ENCODE measurements around the gene CHRM5.

DNA sequence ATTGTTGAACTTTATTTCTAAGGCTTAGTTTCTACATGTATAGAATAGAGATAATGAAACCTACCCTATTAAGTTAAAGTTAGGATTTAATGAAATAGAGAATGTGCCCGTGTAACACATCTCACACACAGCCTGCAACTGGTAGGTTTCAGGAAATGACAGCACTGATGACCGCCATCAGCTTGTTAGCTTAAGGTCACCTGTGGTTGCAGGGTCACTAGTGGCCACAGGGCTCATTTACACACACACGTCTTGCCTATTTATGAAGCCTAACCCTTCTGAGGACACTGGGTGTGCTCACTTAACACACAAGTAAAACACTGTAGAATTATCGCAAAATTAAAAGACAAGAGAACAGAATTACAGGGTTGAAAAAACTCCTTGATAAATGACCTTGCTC lies 20.1 kb downstream of the CHRM5 start:
- TF ChIP-seq, protein P1, sequence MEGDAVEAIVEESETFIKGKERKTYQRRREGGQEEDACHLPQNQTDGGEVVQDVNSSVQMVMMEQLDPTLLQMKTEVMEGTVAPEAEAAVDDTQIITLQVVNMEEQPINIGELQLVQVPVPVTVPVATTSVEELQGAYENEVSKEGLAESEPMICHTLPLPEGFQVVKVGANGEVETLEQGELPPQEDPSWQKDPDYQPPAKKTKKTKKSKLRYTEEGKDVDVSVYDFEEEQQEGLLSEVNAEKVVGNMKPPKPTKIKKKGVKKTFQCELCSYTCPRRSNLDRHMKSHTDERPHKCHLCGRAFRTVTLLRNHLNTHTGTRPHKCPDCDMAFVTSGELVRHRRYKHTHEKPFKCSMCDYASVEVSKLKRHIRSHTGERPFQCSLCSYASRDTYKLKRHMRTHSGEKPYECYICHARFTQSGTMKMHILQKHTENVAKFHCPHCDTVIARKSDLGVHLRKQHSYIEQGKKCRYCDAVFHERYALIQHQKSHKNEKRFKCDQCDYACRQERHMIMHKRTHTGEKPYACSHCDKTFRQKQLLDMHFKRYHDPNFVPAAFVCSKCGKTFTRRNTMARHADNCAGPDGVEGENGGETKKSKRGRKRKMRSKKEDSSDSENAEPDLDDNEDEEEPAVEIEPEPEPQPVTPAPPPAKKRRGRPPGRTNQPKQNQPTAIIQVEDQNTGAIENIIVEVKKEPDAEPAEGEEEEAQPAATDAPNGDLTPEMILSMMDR (conservative IDR thresholded peaks at IDR 0.05), result no peak
- no peak for TF ChIP-seq ZFX (IDR thresholded peaks at IDR 0.05)
